ENCODE measurements around the gene PRKG1. TPM values are rescaled to one million over a fixed set of nuclear protein-coding genes. Genes with fewer than 3 reads are reported as not detected.
"Not testable (repeated sequence)": the region's sequence is repeated elsewhere in the genome, so short reads cannot be mapped to it uniquely, and the experiment has no call there.

Gene PRKG1
- total and polyA plus RNA-seq, 4 donors: 0.46 to 5.1 (median 1.5) TPM

DNA sequence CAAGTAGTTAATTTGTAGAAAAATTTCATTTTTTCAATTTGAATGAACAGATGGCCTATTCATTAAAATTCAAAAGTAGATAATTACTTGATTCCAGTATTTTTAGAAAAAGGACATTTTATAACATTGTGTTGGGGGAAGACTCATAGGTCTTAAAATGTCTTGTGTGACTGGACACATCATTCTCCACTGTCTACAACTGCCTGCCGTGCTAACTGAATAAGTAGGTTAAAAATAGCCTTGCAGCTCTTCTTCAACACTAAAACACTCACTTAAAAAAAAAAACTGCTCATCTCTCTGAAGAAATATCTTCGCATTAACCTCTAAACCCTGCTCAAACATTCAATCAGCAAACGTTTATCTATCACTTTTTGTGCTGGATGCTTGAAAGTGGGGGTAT, 371.3 kb downstream of the PRKG1 start:
- Histone ChIP-seq H3K27me3 (ENCODE audit: control insufficient read depth in 4 of 4, insufficient read depth in 4 of 4, low read length in 3 of 4) (no peaks in the 10 kb centered on the region), H3K9me3 (ENCODE audit: control insufficient read depth in 4 of 4, low read length in 3 of 4) (no peaks in the 10 kb centered on the region), H3K4me3 (ENCODE audit: low read depth in 1 of 3, low read length in 3 of 3) (no peak overlapping the region), H3K36me3 (ENCODE audit: control insufficient read depth in 4 of 4, insufficient read depth in 3 of 4, low read depth in 1 of 4, low read length in 3 of 4) (no peaks in the 10 kb centered on the region), H3K27ac (ENCODE audit: low read depth in 1 of 2, low read length in 2 of 2) (no peak overlapping the region), H3K4me1 (ENCODE audit: control insufficient read depth in 4 of 4, insufficient read depth in 4 of 4, low read length in 3 of 4) (no peaks in the 10 kb centered on the region), H3K9ac (ENCODE audit: low read depth in 1 of 2, low read length in 2 of 2) (no peak overlapping the region)
- no peak for DNase-seq (ENCODE audit: low spot score)
- 54% methylated on average over 3 of the region's 3 CpGs for WGBS
- TF ChIP-seq FOXA1 (IDR thresholded peaks at IDR 0.05) (no peak), YY1 (IDR thresholded peaks at IDR 0.05) (no peak), FOXA2 (IDR thresholded peaks at IDR 0.05) (no peak), RAD21 (IDR thresholded peaks at IDR 0.05) (no peak), GABPA (IDR thresholded peaks at IDR 0.05 in 1 of 2, conservative IDR thresholded peaks at IDR 0.05 in 1 of 2) (no peak), SP1 (IDR thresholded peaks at IDR 0.05) (no peak)
- TF ChIP-seq, protein P1, sequence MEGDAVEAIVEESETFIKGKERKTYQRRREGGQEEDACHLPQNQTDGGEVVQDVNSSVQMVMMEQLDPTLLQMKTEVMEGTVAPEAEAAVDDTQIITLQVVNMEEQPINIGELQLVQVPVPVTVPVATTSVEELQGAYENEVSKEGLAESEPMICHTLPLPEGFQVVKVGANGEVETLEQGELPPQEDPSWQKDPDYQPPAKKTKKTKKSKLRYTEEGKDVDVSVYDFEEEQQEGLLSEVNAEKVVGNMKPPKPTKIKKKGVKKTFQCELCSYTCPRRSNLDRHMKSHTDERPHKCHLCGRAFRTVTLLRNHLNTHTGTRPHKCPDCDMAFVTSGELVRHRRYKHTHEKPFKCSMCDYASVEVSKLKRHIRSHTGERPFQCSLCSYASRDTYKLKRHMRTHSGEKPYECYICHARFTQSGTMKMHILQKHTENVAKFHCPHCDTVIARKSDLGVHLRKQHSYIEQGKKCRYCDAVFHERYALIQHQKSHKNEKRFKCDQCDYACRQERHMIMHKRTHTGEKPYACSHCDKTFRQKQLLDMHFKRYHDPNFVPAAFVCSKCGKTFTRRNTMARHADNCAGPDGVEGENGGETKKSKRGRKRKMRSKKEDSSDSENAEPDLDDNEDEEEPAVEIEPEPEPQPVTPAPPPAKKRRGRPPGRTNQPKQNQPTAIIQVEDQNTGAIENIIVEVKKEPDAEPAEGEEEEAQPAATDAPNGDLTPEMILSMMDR (IDR thresholded peaks at IDR 0.05; ENCODE audit: low read depth, low read length, missing input control): no peak
- TF ChIP-seq, protein P2, sequence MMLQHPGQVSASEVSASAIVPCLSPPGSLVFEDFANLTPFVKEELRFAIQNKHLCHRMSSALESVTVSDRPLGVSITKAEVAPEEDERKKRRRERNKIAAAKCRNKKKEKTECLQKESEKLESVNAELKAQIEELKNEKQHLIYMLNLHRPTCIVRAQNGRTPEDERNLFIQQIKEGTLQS (IDR thresholded peaks at IDR 0.05): no peak
- TF ChIP-seq, protein P3, sequence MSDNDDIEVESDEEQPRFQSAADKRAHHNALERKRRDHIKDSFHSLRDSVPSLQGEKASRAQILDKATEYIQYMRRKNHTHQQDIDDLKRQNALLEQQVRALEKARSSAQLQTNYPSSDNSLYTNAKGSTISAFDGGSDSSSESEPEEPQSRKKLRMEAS (IDR thresholded peaks at IDR 0.05): no peak

DNA sequence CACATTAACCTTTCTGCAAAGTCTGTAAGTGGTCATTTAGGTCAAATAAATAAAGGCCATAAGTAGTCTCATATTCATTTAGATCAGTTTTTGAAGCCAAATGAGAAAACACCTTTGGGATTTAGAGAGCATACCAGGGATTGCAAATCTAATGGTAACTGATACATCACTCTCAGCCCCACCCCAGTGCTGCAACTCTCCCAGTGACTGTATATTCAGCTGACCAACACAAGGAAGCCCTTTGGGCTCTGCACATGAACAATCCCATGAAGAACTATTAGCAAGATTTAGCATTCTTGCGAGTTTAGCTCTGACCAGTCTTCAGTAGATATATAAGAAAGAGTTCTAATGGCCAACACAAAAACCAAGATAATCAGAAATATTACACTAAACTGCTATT, 372.8 kb downstream of the PRKG1 start:
- H3K27me3 ChIP-seq (ENCODE audit: control insufficient read depth in 4 of 4, insufficient read depth in 4 of 4, low read length in 3 of 4): no peaks in the 10 kb centered on the region
- DNase-seq (ENCODE audit: low spot score): no peak
- WGBS: 77% methylated on average over 1 of the region's 1 CpG
- TF ChIP-seq HNF4A (conservative IDR thresholded peaks at IDR 0.05): no peak
- TF ChIP-seq FOXA2 (IDR thresholded peaks at IDR 0.05): no peak
- TF ChIP-seq SP1 (IDR thresholded peaks at IDR 0.05): no peak
- TF ChIP-seq HNF4G (IDR thresholded peaks at IDR 0.05): no peak
- no peak for TF ChIP-seq TAF1 (conservative IDR thresholded peaks at IDR 0.05)
- no peak for TF ChIP-seq FOXA1 (IDR thresholded peaks at IDR 0.05)
- TF ChIP-seq NR2F2 (IDR thresholded peaks at IDR 0.05): no peak
- no peak for TF ChIP-seq GABPA (IDR thresholded peaks at IDR 0.05 in 1 of 2, conservative IDR thresholded peaks at IDR 0.05 in 1 of 2)
- TF ChIP-seq, protein P1 (IDR thresholded peaks at IDR 0.05; ENCODE audit: low read depth, low read length, missing input control): no peak
- TF ChIP-seq JUND (IDR thresholded peaks at IDR 0.05): no peak
- H3K36me3 ChIP-seq (ENCODE audit: control insufficient read depth in 4 of 4, insufficient read depth in 3 of 4, low read depth in 1 of 4, low read length in 3 of 4): no peaks in the 10 kb centered on the region
- no peak overlapping the region for H3K9ac ChIP-seq (ENCODE audit: low read depth in 1 of 2, low read length in 2 of 2)
- no peaks in the 10 kb centered on the region for H3K9me3 ChIP-seq (ENCODE audit: control insufficient read depth in 4 of 4, low read length in 3 of 4)
- H3K4me3 ChIP-seq (ENCODE audit: low read depth in 1 of 3, low read length in 3 of 3): no peak overlapping the region
- H3K4me1 ChIP-seq (ENCODE audit: control insufficient read depth in 4 of 4, insufficient read depth in 4 of 4, low read length in 3 of 4): no peaks in the 10 kb centered on the region
- no peak overlapping the region for H3K27ac ChIP-seq (ENCODE audit: low read depth in 1 of 2, low read length in 2 of 2)

DNA sequence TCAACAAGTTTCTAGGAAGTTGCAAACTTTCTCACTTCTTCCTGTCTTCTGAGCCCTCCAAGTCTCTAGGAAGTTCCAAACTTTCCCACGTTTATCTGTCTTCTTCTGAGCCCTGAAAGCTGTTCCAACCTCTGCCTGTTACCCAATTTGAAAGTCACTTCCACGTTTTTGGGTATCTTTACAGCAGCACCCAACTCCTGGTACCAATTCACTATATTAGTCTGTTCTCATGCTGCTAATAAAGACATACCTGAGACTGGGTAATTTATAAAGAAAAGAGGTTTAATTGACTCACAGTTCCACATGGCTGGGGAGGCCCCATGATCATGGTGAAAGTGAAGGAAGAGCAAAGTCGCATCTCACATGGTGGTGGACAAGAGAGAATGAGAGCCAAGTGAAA, 381.5 kb downstream of the PRKG1 start:
- WGBS: 65% methylated on average over 3 of the region's 3 CpGs

More for the DNA sequence above, 381.5 kb downstream of the PRKG1 start:
- H3K9me3 ChIP-seq (ENCODE audit: control insufficient read depth in 4 of 4, low read length in 3 of 4); DNase-seq (ENCODE audit: low spot score); H3K9ac ChIP-seq (ENCODE audit: low read depth in 1 of 2, low read length in 2 of 2); H3K27me3 ChIP-seq (ENCODE audit: control insufficient read depth in 4 of 4, insufficient read depth in 4 of 4, low read length in 3 of 4); H3K36me3 ChIP-seq (ENCODE audit: control insufficient read depth in 4 of 4, insufficient read depth in 3 of 4, low read depth in 1 of 4, low read length in 3 of 4); H3K4me1 ChIP-seq (ENCODE audit: control insufficient read depth in 4 of 4, insufficient read depth in 4 of 4, low read length in 3 of 4); H3K27ac ChIP-seq (ENCODE audit: low read depth in 1 of 2, low read length in 2 of 2); H3K4me3 ChIP-seq (ENCODE audit: low read depth in 1 of 3, low read length in 3 of 3): not testable (repeated sequence)
